ENCODE data around the gene MAMLD1.
A peak's percentile ranks its signal among the peaks of the same experiment; 100 is the strongest.

The MAMLD1 gene

GRCh38 chrX:150357790-150358189, 5.3 kb upstream of the MAMLD1 start:
- no peak for DNase-seq (ENCODE audit: low spot score)

DNA sequence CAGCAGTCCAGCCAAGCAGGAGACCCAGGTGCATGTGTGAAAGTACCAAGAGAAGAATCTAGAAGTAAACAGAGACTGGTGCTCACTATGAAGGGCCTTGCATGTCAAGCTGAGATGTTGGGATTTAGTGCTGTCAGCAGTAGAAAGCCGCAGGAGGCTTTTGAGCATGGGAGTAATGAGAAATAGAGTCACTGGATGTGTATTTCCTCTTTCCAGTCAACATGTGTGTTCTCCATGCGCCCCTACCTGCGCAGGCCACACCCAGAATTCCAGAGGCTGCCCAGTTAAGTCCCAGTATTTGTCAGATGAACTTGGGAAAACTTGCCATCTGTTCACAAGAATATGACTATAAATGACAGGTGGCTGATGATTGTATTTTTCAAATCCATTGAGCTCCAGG, 4.5 kb upstream of the MAMLD1 start:
- DNase-seq (ENCODE audit: low spot score): no peak

DNA sequence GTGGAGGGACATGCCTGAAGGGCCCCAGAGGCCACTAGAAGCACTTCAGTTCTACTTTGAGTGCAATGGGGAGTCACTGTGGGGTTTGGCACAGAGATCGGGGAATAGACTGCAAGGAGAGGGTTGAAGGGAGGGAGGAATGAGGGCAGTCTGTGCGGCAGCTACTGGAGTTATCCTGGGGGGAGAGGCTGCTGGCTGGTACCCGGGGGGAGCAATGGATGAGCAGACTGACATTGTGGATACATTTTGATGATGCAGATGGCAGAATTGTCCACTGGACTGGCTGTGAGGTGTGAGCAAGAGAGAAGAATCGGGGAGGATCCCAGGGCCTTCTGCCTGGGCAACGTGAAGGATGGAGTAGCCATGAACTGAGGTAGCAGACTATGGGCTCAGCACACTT, 2.8 kb upstream of the MAMLD1 start:
- no peak for DNase-seq (ENCODE audit: low spot score)

- DNase-seq (ENCODE audit: low spot score): no peak
Measured at GRCh38 chrX:150361070-150361776, 1.9 kb upstream of the MAMLD1 start.

DNA sequence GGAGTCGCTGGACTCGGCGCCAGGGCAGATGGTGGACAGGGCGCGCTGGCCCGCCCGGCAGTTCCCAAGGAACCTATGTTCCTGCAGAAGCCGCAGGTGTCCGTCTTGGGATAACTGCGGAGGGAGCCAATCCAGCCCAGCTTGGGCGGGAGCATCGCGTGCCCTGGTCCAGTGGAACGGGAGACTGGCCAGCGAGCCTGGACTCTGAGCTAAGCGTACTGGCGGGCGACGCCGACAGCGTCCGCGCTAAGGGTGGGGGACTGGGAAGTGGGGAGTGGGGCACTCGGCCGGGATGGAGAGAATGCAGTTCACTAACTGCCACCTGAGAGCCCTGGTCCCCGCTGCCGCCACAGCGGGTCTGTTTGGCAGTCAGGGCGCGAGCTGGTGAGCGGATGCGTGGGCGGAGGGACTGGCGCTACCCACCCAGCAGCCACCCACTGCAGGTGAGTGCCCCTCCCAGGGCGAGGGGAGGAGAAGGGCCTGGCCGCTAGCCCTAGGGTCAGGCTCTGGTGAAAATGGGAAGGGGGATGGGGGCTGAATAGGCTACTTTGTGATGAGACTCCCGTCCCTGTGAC, 1.3 kb upstream of the MAMLD1 start:
- no peak for DNase-seq (ENCODE audit: low spot score)

DNA sequence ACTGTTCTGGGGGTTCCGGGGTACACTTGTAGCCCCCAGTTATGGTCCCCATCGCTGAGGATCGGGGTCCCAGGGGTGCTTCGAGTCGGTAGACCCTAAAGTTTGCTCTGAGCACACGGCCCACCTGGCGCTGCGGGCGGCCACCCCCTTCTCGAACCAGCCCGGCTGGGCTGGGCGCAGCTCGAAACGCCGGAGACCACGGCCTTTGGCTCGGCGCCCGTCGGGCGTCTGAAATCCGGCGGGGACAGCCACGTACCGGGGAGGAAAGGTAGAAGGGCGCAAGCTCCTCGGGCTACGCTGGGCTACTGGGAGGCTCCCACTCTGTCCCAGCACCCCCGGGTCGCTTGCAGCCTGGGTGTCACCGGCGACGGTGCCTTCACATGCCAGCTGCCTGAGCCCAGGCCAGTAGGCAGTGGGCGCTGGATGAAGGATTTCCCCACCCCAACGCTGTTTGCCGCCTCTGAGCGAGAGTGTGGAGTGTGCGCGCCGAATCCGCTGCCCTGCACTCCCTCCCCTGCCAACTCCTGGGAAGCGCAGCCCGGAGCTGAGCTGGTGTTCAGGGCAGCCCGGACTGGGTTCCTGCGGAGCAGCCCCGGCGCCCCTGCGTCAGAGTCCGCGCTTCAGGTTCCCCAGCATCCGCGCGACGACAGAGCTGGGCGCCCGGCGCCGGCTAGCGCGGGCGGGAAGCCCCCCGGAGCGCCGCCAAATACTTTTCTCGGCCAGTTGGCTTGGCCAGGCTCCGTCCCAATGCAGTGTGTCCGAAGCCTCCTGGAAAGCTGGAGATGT, 637 bp downstream of the MAMLD1 start:
- DNase-seq (ENCODE audit: low spot score): no peak

DNA sequence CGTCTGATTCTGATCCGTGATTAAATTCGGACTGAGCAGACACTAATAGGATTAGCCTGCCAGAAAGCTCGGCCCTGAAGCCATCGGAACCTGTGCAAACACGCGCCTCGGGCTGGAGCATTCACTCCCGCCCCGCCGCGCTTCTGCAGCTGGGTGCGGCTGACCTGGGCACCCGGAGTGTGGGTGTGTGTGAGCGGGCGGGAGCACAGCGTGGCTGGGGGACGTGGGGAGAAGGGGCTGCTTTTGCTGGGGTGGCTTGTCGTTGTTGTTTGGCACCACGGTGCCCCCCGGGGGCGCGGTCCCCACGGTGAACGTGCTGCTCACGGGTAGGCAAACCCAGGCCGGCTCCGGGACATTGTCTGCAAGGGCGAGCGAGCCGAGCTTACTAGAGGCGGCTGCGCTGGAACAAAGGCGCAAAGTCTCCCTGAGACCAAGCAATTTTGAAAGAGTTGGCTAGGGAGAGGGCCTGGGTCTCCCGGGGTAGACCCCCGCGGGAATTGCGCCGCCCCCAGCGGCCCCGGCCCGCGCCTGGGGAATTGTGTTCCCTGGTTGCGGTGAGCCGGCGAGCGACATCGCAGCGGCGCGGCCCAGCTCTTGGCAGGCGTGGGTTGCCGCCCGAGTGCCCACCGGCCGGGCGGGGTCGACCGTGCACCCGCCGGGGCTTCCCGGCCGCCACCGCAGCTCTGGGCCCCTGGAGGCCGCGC, 1.4 kb downstream of the MAMLD1 start:
- peak; percentile 2 for DNase-seq (ENCODE audit: low spot score)

DNA sequence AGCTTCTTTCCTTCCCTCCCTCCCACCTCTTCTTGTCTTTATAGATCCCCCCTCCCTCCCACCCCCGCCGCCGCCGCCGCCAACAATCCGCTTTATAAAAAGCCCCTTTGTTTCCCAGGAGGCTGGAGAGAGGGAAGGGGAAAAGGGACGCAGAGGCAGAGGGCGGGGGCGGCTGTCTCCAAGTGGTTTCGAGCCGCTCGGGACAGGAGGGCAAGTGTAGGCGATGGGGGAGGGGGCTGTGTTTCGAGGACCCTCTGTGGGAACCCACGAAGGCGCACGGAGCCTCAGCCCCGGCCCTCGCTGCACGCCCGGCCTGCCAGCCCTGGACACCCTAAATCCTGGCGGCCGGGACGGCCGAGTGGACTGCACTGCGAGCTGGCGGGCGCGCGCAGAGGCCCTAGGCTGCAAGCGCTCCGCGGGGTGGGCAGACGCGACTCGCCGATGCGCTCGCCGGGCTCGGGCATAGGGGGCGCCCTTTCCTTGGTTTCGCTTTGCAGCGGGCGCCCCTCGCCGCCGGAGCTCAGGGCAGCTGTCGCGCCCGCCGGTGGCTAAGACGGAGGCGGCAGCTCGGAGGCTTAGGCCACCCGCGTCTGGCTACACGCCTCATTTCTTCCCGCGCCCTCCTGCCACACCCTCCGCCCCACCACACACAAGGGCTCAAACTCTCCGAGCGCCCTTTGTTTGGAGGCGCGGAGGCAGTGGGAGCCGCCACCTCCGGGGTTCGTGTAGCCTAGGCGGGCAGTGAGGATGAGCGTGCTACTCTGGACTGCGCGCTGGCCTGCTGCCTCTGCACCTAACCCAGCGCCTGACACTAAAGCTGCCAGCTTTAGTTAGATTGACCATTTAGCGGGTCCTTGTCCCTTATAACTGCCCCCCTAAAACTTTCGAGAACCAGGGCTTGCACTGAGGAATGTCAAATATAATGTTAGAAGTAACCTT, 2.2 kb downstream of the MAMLD1 start:
- DNase-seq (ENCODE audit: low spot score): peak; percentile 12

- DNase-seq (ENCODE audit: low spot score): no peak
Measured at GRCh38 chrX:150365990-150366911, 3.1 kb downstream of the MAMLD1 start.

DNA sequence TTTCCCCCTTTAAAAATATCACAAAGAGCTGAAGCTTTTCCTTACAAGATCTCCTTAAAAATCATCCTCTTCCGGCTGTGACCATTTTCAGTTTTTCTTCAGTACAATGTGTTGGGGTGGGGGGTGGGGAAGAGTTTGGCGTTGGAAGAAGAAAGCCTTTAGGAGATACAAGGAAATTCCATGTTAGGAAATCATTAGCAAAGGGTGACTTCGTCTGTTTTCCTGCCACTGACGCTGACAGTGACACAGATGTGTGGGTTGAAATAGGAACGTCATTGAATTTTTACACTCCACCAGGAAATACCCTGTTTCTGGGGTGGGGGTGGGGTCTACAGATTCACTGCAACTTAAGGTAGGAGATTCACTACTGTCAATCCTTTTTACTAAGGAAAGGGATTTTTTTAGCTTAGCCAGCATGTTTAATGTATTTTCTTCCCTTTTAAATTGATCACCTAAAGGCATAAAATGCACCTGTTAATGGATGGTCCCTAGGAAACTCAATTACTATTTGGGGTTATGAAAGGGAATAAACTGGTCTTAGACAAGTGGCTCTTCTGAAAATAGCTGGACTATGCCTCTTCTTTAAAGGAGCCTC, 3.9 kb downstream of the MAMLD1 start:
- no peak for DNase-seq (ENCODE audit: low spot score)

- no peak for DNase-seq (ENCODE audit: low spot score)
Measured at GRCh38 chrX:150370589-150371312, 7.6 kb downstream of the MAMLD1 start.

- DNase-seq (ENCODE audit: low spot score): no peak
Measured at GRCh38 chrX:150371877-150372276, 8.8 kb downstream of the MAMLD1 start.

- DNase-seq (ENCODE audit: low spot score): no peak
Measured at GRCh38 chrX:150372280-150372679, 9.2 kb downstream of the MAMLD1 start.

DNA sequence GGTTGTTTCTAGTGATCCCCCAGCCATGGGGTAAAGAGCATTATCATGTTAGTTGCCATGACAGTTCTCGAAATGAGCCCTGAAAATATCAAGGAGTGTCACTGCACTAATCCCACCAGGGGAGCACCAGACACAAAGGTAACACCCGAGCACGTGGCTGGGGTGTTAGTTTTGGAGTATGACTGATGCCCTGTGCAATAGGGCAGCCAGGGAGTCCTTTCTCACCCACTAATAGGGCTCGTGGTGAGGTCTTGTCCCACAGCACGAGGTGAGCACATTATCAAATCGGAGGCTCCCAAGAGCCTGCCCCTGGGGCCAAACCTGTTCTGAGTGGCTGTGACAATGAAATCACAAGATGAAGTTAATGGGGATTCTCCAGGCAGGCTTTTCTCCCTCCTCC, 9.6 kb downstream of the MAMLD1 start:
- no peak for DNase-seq (ENCODE audit: low spot score)

- no peak for DNase-seq (ENCODE audit: low spot score)
Measured at GRCh38 chrX:150375243-150375770, 12.2 kb downstream of the MAMLD1 start.

GRCh38 chrX:150377005-150377404, 13.9 kb downstream of the MAMLD1 start:
- no peak for DNase-seq (ENCODE audit: low spot score)

GRCh38 chrX:150405006-150405405, 41.9 kb downstream of the MAMLD1 start:
- DNase-seq (ENCODE audit: low spot score): no peak

DNA sequence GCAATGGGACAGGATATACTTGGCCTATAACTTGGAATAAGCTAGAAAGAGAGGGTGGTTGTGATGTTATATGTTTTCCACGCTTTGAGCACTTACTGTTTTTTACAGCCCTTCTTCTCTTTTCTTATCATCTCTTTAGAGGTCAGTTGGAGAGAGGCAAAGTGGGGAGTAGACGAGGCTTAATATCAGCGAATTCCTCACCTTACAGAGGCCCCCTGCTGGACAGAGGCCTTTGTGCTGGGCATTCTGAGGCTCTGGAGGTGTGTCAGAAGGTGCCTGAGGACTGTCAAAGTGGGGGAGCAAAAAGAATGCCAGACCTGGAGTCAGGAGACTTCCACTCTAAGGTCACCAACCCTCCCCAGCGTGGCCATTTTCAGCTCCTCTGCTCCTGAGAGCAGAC, 42.5 kb downstream of the MAMLD1 start:
- no peak for DNase-seq (ENCODE audit: low spot score)

DNA sequence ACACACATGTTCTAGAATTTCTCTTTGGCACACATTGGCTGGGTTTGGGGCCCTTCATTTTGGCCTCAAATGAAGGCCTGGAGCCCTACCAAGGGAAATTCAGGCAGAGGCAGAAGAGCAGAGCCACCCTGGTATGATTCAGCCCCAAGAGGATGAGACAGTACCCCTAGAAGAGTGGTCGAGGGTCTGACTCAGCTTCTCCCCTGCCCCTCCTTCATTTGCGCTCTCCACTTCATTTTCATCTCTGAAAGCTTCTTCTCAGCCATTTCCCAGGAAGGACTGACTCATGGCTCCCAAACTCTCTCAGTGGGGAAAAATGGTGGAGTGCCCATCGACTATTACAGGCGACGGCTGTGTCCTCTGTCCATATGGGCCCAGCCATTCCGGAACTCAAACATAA, 43.5 kb downstream of the MAMLD1 start:
- DNase-seq (ENCODE audit: low spot score): no peak
